ENCODE measurements around the gene ELAVL1.
A peak's percentile ranks its signal among the peaks of the same experiment; 100 is the strongest.

Gene ELAVL1

GRCh38 chr19:8020681-8021080 is 15.2 kb upstream of the ELAVL1 start:
- DNase-seq, result no peak

- peak; percentile 44 for DNase-seq
Observed at GRCh38 chr19:8017808-8018207, 12.4 kb upstream of the ELAVL1 start.

GRCh38 chr19:8004723-8005513 is 523 bp downstream of the ELAVL1 start:
- DNase-seq, result peak; percentile 32

- no peak for DNase-seq
Observed at GRCh38 chr19:8004001-8004400, 1.4 kb downstream of the ELAVL1 start.

- peak; percentile 77 for DNase-seq
Observed at GRCh38 chr19:8001995-8002849, 3.2 kb downstream of the ELAVL1 start.

GRCh38 chr19:8001651-8001994 is 3.8 kb downstream of the ELAVL1 start:
- no peak for DNase-seq

GRCh38 chr19:8000298-8001038 is 5.0 kb downstream of the ELAVL1 start:
- DNase-seq, result no peak

- no peak for DNase-seq
Observed at GRCh38 chr19:7999376-7999775, 6.1 kb downstream of the ELAVL1 start.

GRCh38 chr19:7997809-7998480 is 7.5 kb downstream of the ELAVL1 start:
- DNase-seq, result no peak

GRCh38 chr19:7996883-7997282 is 8.6 kb downstream of the ELAVL1 start:
- no peak for DNase-seq

- no peak for DNase-seq
Observed at GRCh38 chr19:7995810-7996158, 9.7 kb downstream of the ELAVL1 start.

GRCh38 chr19:7994928-7995809 is 10.3 kb downstream of the ELAVL1 start:
- no peak for DNase-seq

- no peak for DNase-seq
Observed at GRCh38 chr19:7994114-7994513, 11.3 kb downstream of the ELAVL1 start.

- DNase-seq, result no peak
Observed at GRCh38 chr19:7993560-7993959, 11.9 kb downstream of the ELAVL1 start.

GRCh38 chr19:7992575-7992974 is 12.9 kb downstream of the ELAVL1 start:
- no peak for DNase-seq

- DNase-seq, result no peak
Observed at GRCh38 chr19:7989071-7989575, 16.3 kb downstream of the ELAVL1 start.

GRCh38 chr19:7988307-7988706 is 17.1 kb downstream of the ELAVL1 start:
- no peak for DNase-seq

GRCh38 chr19:7987114-7987768 is 18.2 kb downstream of the ELAVL1 start:
- DNase-seq, result no peak

- DNase-seq, result no peak
Observed at GRCh38 chr19:7986321-7987113, 18.9 kb downstream of the ELAVL1 start.

GRCh38 chr19:7985481-7985911 is 19.9 kb downstream of the ELAVL1 start:
- DNase-seq, result no peak

Data from stimulated activated CD4-positive, alpha-beta T cell treated with anti-CD3 and anti-CD28 coated beads, Interleukin-4, amount 100 ng/mL, for 24 hours (primary cell).